GM19452 (cell line): ENCODE results near the gene DDIT3.
"Not testable (repeated sequence)": the region's sequence is repeated elsewhere in the genome, so short reads cannot be mapped to it uniquely, and the experiment has no call there.

Source experiments
- ATAC-seq: cut with Tn5 transposase; IDR thresholded peaks from one replicate; pipeline ENCODE4 v1.9.1; 2021; ENCODE audit not compliant: unreplicated experiment

DDIT3 gene

GRCh38 chr12:57526477-57527126 lies 6.3 kb upstream of the DDIT3 start:
- no peak for ATAC-seq

GRCh38 chr12:57525615-57526383 lies 5.5 kb upstream of the DDIT3 start:
- ATAC-seq = no peak

DNA sequence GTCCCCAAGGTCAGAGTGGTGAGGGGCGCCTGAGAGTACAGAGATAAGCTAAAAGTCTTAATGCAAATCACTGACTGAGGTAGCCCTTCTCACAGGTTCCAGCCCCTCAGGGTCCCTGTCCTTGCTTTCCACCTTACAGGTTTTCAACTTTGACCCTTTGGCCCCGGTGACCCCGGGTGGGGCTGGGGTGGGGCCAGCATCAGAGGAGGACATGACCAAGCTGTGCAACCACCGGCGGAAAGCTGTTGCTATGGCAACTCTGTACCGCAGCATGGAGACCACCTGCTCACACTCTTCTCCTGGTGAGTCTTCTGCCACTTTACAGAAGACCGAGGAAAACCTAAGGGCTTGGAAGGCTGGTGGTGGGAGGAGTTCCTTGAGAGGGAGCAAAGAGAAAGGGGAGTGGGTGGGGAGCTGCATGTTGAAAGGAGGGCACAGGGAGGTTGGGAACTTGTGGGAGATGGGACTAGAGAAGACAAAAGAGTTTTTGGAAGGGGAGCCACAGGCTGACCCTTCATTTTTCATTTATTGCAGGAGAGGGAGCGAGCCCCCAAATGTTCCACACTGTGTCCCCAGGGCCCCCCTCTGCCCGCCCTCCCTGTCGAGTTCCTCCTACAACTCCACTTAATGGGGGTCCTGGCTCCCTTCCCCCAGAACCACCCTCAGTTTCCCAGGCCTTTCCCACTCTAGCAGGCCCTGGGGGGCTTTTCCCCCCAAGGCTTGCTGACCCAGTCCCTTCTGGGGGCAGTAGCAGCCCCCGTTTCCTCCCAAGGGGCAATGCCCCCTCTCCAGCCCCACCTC lies 4.7 kb upstream of the DDIT3 start:
- no peak for ATAC-seq

DNA sequence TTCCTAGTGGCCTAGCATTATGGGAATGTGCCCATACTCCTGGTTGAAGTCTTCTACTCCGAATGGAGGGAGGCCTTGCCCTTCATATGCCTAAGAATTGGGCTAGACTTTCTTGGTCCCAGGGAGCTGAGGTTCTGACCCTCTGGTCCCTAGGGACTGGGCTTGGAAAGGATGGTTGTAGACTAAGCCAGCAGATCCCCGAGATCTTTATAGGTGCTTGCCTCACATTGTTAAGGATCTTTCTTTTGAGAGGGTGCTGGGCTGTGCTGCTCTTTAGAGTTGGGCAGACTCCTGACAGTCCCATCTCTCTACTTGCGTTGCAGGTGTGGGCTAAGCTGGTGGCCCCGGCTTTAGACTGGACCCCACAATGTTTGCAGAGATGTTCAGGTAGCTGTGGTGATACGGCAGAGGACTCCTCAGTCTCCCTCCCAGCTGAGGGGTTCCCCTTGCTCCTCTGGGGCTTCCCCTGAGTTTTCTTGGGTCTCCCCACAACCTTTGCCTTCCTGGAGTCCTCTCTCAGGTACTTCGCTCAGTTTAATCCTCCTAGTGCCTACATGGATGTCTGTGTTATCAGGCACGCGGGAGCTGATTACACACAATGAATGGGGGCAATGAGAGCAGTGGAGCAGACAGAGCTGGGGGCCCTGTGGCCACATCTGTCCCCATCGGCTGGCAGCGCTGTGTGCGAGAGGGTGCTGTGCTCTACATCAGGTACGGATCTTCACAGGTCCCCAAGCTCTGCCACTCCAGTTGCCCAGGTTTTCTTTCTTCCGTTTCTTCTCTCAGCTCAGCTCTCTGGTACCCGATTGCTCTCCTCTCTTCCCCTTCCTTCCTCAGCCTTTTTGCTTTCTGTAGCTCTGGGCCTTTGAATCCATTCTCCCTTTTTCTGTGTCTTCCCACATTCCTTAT lies 3.6 kb upstream of the DDIT3 start:
- no peak for ATAC-seq

GRCh38 chr12:57522887-57523705 lies 2.8 kb upstream of the DDIT3 start:
- ATAC-seq = no peak

GRCh38 chr12:57522011-57522886 lies 1.9 kb upstream of the DDIT3 start, which contains the start of gene MBD6:
MBD6 (plus strand) TSS chr12:57522824; CDS start chr12:57524304, 1,480 bp downstream.
- peak; percentile 50 for ATAC-seq

DNA sequence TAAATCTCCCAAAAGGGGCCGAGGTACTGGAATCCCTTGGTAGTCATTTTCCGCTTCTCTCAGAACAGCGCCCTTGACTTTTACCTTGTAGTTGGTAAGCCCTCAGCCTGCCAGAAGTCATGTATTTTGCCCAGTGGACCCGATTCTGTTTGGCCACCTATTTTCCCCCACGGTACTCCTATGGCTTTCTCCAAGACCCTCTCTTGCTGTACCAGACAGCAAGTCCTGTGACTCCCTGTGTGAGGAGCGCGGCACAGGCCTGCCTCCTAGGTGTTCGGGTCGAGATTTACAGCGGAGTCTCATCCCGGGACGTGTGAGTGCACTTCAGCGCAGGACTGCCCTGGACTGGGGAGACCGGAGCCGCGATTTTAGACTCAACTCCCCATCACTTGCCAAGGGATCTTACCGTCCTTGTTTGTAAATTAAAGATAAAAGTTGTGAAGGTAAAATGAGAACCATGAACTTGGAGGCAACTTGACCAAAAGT lies 1.3 kb upstream of the DDIT3 start:
- no peak for ATAC-seq

DNA sequence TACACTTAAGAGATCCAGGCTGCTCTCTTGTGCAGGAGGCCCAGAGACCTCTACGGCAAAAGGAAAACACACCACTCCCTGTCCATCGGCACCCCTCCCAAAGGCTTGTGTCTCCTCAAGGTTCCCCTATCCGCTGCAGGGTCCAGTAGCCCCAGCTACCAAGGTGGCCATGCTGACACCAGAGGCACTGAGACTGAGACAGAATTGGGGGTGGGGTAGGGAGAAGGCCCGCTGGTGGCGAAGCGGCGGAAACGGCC lies 590 bp downstream of the DDIT3 start:
- peak; percentile 2 for ATAC-seq

DNA sequence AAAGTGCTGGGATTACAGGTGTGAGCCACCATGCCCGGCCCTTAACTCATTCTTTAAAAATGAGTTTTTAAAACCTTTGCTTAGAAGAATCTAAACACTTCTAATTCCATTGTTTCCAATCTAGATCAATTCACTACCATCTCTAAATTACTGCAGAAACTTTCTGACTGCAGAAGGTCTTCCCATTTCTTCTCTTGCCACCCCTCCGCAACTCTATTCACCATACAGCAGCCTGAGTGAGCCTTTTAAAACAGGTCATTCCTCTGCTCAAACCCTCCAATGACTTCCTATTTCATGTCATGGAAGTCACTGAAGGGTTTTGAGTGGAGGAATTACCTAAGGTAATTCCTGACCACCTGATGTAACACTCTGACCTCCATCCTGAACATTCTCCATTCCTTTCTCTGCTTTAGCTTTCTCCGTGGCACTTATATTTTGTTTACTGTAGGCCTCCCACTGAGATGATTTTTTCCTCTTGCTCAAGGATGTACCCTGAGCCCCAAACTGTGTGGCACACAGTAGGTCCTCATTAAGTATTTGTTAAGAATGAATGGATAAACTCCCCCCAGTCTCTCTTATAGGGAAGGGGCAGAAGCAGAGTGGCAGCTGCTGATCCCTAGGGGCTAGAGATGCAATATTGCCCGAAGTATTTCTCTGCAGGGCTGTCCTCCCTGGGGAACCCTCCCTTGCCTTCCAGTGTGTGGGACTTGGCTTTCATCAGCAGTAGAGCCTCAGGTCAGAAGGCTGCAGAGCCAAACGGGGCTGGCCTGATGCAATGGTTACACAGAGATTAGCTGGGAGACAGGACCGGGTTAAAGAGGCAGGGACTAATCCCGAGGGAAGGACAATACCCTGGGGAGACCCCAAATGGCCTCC lies 1.2 kb downstream of the DDIT3 start:
- ATAC-seq = no peak

GRCh38 chr12:57518176-57518919 lies 2.0 kb downstream of the DDIT3 start:
- ATAC-seq = no peak

DNA sequence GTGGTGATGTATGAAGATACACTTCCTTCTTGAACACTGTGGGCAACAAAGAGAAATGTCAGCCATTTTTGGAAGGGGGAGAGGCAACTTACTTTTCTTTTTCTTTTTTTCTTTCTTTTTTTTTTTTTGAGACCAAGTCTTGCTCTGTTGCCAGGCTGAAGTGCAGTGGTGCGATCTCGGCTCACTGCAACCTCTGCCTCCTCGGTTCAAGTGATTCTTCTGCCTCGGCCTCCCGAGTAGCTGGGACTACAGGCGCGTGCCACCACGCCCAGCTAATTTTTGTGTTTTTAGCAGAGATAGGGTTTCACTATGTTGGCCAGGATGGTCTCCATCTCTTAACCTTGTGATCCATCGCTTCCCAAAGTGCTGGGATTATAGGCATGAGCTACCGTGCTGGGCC lies 2.6 kb downstream of the DDIT3 start:
- not testable (repeated sequence) for ATAC-seq

GRCh38 chr12:57517187-57517586 lies 3.1 kb downstream of the DDIT3 start:
- ATAC-seq = no peak

- ATAC-seq = no peak
These were observed 3.6 kb downstream of the DDIT3 start for GRCh38 chr12:57516617-57517153.

GRCh38 chr12:57515934-57516541 lies 4.3 kb downstream of the DDIT3 start:
- no peak for ATAC-seq

- no peak for ATAC-seq
These were observed 4.8 kb downstream of the DDIT3 start for GRCh38 chr12:57515408-57515933.

- ATAC-seq = no peak
These were observed 5.5 kb downstream of the DDIT3 start for GRCh38 chr12:57514720-57515407.
